ENCODE results near the gene KCNQ1OT1. TPM values are rescaled to one million over a fixed set of nuclear protein-coding genes. Genes with fewer than 3 reads are reported as not detected.

The KCNQ1OT1 gene
- total and polyA plus RNA-seq, 4 donors: 0.05 to 4.9 (median 0.61) TPM

DNA sequence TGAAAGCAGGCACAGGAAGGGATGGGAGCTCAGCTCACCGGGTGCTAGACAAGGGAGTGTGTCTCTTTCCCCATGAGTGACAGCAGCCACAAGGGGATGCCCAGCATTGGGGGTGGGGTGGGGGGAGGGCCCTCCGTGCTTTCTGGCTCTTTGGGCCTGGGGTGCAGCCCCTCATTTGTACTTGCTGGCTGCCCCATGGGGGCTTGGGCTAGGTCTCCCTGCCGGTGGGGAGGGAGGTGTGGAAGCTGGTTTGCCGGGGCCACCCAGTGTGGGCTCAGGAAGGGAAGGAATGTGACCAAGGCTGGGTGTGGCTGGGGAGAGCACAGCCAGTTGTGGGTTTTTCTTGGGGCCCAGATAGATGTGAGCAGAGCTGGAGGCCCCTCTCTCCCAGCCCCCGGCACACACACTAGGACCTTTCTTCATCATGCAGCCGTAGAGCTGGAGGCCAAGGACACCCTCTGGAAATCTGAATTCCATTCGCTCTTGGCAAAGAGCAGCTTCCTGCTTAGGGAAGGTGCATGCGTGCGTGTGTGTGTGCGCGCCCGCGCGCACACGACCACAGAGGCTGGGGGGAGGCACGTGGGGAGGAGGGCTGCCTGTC lies 25.8 kb downstream of the KCNQ1OT1 start:
- no peak overlapping the region for H3K27ac ChIP-seq (ENCODE audit: low read depth in 1 of 2, low read length in 2 of 2)
- WGBS: 88% methylated on average over 16 of the region's 16 CpGs

GRCh38 chr11:2673250-2673610 lies 26.6 kb downstream of the KCNQ1OT1 start:
- Histone ChIP-seq H3K4me3 (ENCODE audit: low read depth in 1 of 3, low read length in 3 of 3) (no peak overlapping the region), H3K9ac (ENCODE audit: low read depth in 1 of 2, low read length in 2 of 2) (no peak overlapping the region), H3K4me1 (ENCODE audit: control insufficient read depth in 4 of 4, insufficient read depth in 4 of 4, low read length in 3 of 4) (peaks cover 0 to 5% (median 0%) of the 10 kb centered on the region in 4 donors), H3K9me3 (ENCODE audit: control insufficient read depth in 4 of 4, low read length in 3 of 4) (no peaks in the 10 kb centered on the region), H3K27me3 (ENCODE audit: control insufficient read depth in 4 of 4, insufficient read depth in 4 of 4, low read length in 3 of 4) (no peaks in the 10 kb centered on the region), H3K27ac (ENCODE audit: low read depth in 1 of 2, low read length in 2 of 2) (no peak overlapping the region), H3K36me3 (ENCODE audit: control insufficient read depth in 4 of 4, insufficient read depth in 3 of 4, low read depth in 1 of 4, low read length in 3 of 4) (no peaks in the 10 kb centered on the region)
- WGBS: 89% methylated on average over 2 of the region's 2 CpGs
- DNase-seq (ENCODE audit: low spot score): peak; percentile 13
- TF ChIP-seq GABPA (IDR thresholded peaks at IDR 0.05 in 1 of 2, conservative IDR thresholded peaks at IDR 0.05 in 1 of 2): no peak
- TF ChIP-seq, protein P1, sequence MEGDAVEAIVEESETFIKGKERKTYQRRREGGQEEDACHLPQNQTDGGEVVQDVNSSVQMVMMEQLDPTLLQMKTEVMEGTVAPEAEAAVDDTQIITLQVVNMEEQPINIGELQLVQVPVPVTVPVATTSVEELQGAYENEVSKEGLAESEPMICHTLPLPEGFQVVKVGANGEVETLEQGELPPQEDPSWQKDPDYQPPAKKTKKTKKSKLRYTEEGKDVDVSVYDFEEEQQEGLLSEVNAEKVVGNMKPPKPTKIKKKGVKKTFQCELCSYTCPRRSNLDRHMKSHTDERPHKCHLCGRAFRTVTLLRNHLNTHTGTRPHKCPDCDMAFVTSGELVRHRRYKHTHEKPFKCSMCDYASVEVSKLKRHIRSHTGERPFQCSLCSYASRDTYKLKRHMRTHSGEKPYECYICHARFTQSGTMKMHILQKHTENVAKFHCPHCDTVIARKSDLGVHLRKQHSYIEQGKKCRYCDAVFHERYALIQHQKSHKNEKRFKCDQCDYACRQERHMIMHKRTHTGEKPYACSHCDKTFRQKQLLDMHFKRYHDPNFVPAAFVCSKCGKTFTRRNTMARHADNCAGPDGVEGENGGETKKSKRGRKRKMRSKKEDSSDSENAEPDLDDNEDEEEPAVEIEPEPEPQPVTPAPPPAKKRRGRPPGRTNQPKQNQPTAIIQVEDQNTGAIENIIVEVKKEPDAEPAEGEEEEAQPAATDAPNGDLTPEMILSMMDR (IDR thresholded peaks at IDR 0.05; ENCODE audit: low read depth, low read length, missing input control): no peak
- TF ChIP-seq, protein P2, sequence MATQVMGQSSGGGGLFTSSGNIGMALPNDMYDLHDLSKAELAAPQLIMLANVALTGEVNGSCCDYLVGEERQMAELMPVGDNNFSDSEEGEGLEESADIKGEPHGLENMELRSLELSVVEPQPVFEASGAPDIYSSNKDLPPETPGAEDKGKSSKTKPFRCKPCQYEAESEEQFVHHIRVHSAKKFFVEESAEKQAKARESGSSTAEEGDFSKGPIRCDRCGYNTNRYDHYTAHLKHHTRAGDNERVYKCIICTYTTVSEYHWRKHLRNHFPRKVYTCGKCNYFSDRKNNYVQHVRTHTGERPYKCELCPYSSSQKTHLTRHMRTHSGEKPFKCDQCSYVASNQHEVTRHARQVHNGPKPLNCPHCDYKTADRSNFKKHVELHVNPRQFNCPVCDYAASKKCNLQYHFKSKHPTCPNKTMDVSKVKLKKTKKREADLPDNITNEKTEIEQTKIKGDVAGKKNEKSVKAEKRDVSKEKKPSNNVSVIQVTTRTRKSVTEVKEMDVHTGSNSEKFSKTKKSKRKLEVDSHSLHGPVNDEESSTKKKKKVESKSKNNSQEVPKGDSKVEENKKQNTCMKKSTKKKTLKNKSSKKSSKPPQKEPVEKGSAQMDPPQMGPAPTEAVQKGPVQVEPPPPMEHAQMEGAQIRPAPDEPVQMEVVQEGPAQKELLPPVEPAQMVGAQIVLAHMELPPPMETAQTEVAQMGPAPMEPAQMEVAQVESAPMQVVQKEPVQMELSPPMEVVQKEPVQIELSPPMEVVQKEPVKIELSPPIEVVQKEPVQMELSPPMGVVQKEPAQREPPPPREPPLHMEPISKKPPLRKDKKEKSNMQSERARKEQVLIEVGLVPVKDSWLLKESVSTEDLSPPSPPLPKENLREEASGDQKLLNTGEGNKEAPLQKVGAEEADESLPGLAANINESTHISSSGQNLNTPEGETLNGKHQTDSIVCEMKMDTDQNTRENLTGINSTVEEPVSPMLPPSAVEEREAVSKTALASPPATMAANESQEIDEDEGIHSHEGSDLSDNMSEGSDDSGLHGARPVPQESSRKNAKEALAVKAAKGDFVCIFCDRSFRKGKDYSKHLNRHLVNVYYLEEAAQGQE (IDR thresholded peaks at IDR 0.05): no peak
- TF ChIP-seq, protein P3, sequence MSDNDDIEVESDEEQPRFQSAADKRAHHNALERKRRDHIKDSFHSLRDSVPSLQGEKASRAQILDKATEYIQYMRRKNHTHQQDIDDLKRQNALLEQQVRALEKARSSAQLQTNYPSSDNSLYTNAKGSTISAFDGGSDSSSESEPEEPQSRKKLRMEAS (IDR thresholded peaks at IDR 0.05): no peak
- no peak for TF ChIP-seq TAF1 (conservative IDR thresholded peaks at IDR 0.05)

More for the DNA sequence above, 25.8 kb downstream of the KCNQ1OT1 start:
- Histone ChIP-seq H3K36me3 (ENCODE audit: control insufficient read depth in 4 of 4, insufficient read depth in 3 of 4, low read depth in 1 of 4, low read length in 3 of 4) (no peaks in the 10 kb centered on the region), H3K4me1 (ENCODE audit: control insufficient read depth in 4 of 4, insufficient read depth in 4 of 4, low read length in 3 of 4) (peaks cover 0 to 3% (median 0%) of the 10 kb centered on the region in 4 donors), H3K9me3 (ENCODE audit: control insufficient read depth in 4 of 4, low read length in 3 of 4) (no peaks in the 10 kb centered on the region), H3K9ac (ENCODE audit: low read depth in 1 of 2, low read length in 2 of 2) (no peak overlapping the region), H3K27me3 (ENCODE audit: control insufficient read depth in 4 of 4, insufficient read depth in 4 of 4, low read length in 3 of 4) (no peaks in the 10 kb centered on the region), H3K4me3 (ENCODE audit: low read depth in 1 of 3, low read length in 3 of 3) (no peak overlapping the region)
- TF ChIP-seq ZBTB33 (IDR thresholded peaks at IDR 0.05) (no peak), RAD21 (IDR thresholded peaks at IDR 0.05) (no peak), ATF3 (IDR thresholded peaks at IDR 0.05) (no peak), HNF4G (IDR thresholded peaks at IDR 0.05) (no peak), SP1 (IDR thresholded peaks at IDR 0.05) (no peak), EGR1 (IDR thresholded peaks at IDR 0.05; ENCODE audit: low read depth in 2 of 2) (no peak), RXRA (IDR thresholded peaks at IDR 0.05) (no peak), NR2F2 (IDR thresholded peaks at IDR 0.05) (no peak), FOXA1 (IDR thresholded peaks at IDR 0.05) (no peak)
- TF ChIP-seq, protein P3 (IDR thresholded peaks at IDR 0.05): no peak
- TF ChIP-seq, protein P2 (IDR thresholded peaks at IDR 0.05): no peak
- DNase-seq (ENCODE audit: low spot score): peak; percentile 31
